MM.1S (cell line): ENCODE data around the gene TERT.

ENCODE experiments used
- EZH2 ChIP-seq: fragments of 300-600 bp; sonication (generic); optimal IDR thresholded peaks from 2 replicates; pipeline ENCODE3; 2017; ENCODE audit warnings: low read depth, mild to moderate bottlenecking, antibody characterized with exemption, low read length, mixed read lengths
- EZH2phosphoT487 ChIP-seq: fragments of 300-600 bp; sonication (generic); IDR thresholded peaks from 2 replicates; pipeline ENCODE4 v1.6.1; 2018; ENCODE audit warnings: antibody characterized with exemption, low read length
- TF ChIP-seq, protein P1 (sequence below): fragments of 300-600 bp; sonication (generic); IDR thresholded peaks from 2 replicates; pipeline ENCODE4 v1.5.1; 2016; ENCODE audit warnings: antibody characterized with exemption, low read length, mixed read lengths

DNA sequence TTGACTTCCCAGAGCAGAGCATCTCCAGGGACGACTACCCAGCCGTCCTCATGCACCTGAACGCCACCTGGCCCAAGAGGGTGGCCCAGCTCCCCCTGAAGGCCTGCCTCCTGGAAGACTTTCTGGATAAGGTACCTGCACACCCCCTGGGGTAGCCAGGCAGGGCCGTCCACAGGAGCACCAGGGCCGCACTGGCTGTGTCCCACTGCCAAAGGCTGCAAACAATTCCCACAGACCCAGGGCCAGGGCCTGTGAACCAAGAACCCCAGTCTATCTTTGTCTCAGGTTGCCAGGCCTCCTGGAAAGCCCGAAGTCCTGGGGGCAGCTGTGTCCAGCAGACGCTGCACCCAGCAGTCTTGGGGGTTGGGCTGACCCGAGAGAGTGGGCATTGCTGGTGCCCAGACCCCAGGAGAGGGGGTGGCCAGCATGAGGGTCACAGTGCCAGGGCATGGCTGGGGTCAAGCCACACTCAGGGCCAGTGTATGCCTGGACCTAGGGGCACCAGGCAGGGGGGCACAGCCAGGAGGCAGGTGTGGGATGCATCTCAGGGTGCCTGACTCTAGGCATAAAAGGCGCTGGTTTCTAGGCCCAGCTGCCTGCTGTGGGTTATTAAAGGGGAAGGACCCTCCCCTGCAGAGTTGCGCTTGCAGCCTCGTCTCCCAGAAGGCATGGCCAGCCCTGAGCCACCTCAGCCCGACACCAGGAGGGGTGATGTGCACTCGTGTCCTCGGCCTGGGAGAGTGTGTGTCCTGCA, 52.0 kb downstream of the TERT start:
- no peak for TF ChIP-seq EZH2
- TF ChIP-seq, protein P1, sequence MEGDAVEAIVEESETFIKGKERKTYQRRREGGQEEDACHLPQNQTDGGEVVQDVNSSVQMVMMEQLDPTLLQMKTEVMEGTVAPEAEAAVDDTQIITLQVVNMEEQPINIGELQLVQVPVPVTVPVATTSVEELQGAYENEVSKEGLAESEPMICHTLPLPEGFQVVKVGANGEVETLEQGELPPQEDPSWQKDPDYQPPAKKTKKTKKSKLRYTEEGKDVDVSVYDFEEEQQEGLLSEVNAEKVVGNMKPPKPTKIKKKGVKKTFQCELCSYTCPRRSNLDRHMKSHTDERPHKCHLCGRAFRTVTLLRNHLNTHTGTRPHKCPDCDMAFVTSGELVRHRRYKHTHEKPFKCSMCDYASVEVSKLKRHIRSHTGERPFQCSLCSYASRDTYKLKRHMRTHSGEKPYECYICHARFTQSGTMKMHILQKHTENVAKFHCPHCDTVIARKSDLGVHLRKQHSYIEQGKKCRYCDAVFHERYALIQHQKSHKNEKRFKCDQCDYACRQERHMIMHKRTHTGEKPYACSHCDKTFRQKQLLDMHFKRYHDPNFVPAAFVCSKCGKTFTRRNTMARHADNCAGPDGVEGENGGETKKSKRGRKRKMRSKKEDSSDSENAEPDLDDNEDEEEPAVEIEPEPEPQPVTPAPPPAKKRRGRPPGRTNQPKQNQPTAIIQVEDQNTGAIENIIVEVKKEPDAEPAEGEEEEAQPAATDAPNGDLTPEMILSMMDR: no peak
- TF ChIP-seq EZH2phosphoT487: no peak
